NCI-H526 treated with DMSO at 0.1 percent for 48 hours (cell line): ENCODE data around the gene H6PD.

ENCODE experiments used
- DNase-seq: peaks from one replicate; lab custom pipeline; 2025; lab: John Stamatoyannopoulos, UW

H6PD gene

DNA sequence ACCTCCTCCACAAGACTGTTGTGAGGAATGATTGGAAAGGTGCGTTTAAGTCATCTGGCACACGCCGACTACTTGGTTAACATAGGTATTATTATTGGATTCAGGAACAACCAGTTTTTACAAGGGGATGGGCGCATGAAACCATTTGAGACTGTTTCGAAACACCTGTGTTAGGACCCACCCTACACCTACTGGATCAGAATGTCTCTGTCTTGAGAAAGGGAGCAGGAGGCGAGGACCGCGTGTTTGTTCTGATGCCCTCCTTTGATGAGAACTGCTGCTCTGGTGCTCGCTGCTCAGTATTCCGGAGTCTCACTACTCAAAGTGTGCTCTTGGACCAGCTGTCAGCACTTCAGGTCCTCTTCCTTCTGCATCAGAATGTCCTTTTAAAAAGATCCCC is 7.3 kb downstream of the H6PD start:
- no peak for DNase-seq

DNA sequence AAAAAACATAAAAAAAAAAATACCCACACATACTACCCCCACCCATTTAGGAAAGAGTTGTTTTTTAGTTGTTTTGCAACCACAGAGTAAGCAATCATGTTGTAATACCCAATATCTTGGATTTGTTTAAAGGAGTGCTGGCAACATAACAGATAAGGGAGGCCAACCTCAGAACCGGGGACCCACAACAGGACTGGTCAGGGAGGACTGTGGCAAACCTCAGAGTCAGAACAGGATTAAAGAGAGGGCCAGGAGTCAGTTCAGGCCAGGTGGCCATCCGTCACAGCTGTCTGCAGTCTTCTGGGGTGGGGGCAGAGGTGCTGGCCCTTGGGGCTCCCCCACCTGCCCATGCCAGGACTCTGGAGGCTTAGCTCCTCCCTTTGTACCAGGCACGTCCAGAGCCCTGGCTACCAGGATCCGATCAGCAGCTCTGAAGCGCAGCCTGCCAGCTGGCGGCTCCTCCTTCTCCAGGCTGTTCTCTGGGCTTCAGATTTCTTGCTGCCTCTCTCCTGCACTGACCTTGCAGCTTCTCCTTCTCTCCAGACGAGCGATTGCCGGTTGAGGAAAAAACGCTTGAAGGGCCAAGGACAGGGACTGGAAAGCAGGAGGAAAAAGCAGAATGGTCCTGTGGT is 7.9 kb downstream of the H6PD start:
- DNase-seq = no peak

DNA sequence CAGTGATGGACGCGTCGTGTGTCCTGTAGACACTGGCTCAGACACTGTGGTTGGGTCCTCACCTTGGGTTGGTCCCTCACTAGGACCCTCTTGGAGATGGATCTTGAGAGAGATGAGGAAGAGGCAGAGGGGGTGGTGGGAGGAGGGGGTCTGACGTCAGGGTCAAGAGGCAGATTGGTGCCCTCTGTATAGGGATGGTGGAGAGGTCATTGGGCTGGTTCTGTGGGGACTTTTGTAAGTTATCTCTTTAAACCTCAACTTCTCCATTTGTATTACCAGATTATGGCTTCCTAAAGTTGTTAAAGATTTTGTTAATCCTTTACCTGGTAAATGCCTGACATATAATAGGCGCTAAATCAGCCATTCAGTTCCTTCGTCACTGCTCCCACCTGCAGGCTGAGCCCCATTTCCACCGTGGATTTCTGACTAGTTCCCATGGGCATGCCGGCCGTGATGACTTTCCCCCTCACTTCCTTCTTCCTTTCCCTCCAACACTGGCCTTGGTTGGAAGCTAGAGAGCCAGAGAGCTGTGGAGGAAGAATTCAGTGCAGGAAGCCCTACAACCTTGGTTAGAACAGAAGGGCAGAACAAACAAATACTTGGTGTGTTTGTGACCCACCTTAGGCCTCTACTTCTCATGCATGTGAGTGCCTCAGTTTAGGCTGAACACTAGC is 8.6 kb downstream of the H6PD start:
- no peak for DNase-seq

DNA sequence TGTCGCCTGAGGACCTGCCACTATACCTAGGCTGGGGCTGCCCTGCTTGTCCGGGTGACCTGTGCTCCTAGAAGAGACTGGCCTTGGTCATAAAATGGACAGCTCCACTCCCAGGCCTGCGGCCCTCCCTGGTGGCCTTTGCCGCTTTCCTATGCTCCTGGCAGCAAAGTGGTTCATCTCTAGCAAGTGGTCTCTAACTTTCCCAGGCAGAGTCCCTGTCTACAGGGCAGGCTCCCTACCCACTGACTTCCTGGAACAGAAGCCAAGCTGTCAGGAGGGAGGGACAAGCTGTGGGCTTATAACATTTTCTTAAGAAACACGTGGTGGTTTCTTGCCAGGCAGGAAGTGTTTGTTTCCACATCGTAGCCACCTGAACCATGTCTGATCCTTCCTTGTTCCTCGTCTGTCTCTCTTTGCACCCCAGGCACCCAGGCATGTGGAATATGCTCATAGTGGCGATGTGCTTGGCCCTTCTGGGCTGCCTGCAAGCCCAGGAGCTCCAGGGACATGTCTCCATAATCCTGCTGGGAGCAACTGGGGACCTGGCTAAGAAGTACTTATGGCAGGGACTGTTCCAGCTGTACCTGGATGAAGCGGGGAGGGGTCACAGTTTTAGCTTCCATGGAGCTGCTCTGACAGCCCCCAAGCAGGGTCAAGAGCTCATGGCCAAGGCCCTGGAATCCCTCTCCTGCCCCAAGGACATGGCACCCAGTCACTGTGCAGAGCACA is 10.1 kb downstream of the H6PD start:
- DNase-seq = no peak

DNA sequence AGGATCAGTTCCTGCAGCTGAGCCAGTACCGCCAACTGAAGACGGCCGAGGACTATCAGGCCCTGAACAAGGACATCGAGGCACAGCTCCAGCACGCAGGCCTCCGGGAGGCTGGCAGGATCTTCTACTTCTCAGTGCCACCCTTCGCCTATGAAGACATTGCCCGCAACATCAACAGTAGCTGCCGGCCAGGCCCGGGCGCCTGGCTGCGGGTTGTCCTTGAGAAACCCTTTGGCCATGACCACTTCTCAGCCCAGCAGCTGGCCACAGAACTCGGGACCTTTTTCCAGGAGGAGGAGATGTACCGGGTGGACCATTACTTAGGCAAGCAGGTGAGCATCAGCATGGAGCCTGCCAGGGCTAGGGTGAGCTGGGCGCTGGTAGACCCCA is 10.7 kb downstream of the H6PD start:
- no peak for DNase-seq

DNA sequence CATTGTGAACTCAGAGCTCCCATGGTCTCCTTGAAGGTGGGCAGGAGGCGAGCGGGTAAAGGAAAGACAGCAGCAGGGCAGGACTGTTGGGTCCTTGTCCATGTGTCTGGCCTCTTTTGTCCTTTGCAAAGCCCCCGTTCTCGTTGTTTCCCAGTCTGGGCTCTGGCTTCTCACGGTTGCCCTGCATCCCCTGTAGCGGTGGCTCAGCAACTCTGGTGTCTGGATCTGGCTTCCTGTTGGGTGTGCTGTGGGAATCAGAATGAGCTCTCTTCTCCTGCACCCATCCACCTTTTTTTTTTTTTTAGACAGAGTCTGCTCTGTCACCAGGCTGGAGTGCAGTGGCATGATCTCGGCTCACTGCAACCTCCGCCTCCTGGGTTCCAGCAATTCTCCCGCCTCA is 11.1 kb downstream of the H6PD start:
- DNase-seq = no peak

DNA sequence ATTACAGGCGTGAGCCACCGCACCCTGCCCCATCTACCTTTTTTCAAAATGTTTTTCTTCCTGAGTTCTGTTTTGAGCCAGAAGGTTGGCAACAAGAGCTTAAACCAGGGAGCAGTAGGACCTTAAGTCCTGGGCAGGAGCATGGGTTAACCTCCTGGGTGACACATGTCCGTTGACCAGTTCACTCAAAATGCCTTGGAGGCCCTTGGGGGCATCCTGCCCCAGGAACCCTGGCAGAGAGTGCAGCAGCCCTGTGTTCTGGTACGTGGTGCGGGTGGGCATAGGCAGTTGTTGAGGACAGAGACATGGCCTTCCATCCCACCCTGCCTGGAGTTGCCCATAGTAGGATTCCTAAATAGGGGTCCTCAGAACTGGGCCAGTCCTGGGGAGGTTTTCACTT is 11.6 kb downstream of the H6PD start:
- no peak for DNase-seq

DNA sequence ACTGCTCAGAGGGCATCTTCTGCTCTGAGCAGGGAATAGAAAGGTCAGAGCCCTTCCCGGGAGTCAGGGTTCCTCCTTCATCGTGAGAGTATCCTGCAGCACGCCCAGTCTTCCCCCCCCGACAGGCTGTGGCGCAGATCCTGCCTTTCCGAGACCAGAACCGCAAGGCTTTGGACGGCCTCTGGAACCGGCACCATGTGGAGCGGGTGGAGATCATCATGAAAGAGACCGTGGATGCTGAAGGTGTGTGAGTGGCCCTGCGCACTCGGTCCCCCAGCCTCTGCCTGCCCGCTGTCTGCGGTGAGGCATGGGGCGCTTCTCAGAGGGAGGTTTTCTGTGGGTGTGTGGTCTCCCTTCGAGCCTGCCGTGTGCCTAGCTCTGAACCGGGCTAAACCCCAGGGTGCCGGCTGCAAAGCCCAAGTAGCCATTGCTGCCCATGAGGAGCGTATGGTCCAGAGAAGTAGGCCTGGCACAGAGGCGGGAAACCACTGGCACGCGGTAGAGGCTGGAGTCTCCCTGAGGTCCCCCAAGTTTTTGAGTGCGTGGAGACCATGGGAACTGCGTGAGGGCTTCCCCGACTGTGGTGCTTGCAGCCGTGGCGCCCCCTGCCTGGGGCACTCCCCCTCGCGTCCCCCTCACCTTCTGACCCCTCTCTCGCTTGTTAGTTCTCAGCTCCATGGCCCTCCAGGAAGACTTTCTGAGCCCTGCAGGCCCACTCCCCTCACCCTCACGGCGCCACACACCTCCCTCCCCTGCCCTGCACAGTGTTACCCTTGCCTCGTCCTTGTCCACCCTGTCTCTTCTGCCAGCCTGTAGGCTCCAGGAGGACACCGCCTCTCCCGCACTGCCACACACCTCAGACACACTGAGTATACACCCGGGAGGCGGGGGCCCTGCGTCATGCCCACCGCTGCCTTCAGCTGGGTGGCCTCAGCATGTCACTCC is 12.5 kb downstream of the H6PD start:
- DNase-seq = no peak

DNA sequence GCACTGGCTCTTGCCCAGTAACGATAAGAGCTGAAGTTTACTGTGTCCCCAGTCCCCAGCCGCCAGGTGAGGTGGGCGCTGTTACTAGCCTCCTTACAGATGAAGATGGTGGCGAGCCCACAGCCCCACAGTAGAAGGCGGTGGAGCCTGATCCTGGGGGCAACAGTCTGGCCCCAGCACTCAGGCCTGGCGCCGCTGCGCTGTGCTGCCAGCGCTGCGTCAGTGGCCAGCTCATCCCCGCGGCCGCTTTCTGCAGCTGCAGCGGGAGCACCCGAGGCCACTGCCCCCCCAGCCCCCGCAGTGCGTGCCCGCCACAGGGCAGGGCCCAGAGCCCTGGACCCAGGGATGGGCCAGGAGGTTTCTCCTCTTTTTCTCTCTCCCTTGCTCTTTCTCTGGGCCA is 13.3 kb downstream of the H6PD start:
- DNase-seq = no peak

DNA sequence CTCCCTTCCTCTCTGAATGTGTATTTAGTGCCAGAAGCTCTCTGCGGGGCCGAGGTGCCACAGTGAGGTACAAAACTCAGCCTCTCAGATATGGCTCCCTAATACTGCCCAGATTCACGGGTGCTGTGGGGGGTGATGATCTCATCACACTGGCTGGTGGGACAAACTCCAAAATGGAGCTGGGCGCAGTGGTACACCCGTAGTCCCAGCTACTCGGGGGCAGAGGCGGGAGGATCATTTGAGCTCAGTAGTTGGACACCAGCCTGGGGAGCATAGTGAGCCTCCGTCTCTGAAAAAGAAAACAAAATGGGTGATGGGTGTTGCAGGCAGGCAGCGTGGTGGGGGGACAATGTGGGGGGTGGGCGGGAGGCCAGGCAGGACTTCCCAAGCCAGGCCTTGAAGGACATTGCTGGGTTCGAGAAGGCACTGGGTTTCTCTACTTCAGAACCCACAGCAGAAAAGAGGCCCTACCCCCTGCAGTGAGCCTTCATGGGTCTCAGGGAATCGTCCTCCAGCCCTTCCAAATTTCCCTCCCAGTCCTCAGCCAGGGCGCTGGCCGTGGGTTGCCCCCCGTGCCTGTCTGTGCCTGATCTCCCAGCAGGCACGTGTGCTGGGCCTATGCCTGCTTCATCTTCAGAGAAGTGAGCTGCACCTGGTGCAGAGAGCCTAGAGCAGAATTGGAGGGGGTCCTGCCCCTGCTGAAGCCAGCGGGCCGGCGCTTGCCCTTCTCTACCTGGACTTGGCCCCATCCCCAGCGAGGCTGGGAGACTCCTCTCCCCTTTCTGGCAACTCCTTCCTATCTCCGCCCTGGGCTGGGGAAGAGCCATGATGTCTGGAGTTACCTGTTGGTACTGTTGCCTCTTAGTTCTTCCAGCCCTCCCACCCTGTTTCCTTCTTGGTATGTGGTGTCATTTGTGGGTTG is 14.0 kb downstream of the H6PD start:
- DNase-seq = no peak

DNA sequence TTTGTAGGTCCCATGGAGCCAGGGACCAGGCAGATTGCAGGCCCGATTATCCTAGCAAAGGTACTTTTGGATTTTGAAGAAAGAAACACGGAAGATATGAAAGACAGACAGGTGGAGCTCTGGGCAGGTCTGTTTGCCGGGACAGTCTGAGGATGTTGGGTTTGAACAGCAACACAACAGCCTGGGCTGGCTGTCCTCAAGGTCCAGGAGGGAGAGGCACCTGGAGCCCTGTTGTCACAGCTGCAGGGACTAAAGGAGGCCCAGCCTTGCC is 14.6 kb downstream of the H6PD start:
- DNase-seq = no peak

DNA sequence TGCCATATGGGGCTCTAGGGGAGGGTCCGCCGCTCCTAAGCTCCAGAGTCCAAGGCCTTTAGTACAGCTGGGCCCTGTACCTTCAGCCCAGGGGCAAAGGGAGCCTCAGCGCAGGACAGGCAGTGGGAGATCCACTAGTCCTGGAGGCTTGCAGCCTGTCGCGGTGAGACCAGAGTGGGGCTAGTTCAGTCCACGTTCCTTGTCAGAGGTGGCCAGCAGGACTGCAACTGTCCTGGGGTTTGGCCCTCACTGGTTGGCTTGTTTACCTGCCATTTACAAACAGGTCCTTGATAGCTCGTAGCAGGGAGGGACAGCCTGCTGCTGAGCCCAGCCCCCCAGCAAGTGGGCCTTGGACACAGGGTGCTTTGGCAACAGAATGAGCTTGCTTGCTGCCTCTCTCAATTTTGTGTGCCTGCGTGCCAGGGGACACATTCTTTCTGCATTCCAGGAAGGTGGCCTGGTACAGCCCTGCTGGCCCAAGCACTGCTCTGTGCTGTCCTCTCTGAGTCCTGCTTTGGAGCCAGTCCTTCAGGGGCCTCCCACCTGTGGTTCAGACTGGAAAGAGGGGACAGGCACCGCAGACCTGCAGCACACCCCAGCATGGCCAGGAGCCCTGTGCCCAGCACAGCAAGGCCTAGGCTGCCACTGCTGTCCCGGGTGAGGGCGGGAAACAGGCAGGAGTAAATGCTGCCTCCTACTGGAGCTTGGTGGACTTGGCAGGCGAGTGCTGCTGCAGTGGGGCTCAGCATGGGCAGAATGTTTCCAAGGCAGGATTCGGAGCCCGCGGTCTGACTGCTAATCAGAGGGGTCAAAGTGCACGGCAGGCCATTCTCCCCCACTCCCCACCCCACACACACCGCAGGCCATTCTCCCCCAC is 15.2 kb downstream of the H6PD start:
- DNase-seq = peak; percentile 35

DNA sequence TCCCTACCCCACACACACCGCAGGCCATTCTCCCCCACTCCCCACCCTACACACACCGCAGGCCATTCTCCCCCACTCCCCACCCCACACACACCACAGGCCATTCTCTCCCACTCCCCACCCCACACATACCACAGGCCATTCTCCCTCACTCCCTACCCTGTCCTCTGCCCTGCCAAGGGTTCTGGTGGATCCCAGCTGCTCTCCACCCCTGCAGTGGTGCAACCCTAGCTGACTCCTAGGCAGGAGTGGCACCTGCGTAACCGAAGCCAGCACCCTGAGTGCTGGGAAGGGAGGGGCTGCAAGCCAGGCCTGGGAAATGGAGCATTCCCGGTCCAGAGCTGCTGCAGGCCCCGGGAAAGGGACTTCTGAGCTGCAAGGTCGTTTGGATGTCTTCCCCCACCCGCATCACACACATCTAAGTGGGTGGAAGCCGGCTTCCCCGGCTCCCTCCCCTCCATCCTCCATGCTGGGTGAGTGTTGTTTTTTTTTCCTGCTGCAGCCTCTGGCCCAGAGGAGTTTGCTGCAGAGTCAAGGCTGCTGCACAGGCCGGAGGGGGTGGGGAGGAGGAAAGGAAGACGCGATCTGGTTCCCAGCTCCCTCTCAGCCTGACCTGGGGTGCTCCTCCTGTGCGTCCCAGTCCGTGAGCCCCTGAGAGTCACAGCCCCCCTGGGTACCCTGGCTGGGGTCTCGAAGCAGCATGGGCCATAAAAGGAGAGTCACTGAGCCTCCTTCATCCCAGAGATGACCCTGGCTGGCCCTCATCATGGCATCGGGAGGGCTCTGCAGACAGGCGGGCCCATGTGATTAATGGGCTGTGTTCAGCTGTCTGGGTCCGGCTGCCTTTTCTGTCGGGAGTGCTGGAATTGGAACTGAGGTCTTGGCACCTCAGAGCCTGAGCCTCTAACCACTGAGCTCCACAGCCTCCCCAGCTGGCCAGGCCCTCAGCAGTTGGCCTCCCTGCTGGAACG is 16.1 kb downstream of the H6PD start:
- DNase-seq = no peak

DNA sequence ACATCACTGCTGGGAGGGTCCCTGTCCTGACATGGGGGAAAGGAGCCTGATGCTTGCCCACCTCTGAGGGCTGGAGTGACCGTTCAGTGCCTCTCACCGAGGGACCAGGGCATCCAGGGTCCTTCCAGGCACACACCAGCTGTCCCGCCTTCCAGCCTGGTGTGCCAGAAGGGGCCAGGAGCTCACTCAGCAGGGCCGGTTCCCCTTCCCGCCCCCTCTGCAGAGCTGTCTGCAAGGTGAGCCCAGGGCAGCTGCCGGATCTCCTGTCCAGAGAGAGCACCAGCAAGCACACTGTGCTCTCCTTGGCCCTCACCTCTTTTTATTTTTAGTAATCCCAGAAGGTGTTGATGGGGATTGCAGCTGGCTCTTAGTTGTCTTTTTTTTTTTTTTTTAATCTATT is 16.9 kb downstream of the H6PD start:
- DNase-seq = no peak

DNA sequence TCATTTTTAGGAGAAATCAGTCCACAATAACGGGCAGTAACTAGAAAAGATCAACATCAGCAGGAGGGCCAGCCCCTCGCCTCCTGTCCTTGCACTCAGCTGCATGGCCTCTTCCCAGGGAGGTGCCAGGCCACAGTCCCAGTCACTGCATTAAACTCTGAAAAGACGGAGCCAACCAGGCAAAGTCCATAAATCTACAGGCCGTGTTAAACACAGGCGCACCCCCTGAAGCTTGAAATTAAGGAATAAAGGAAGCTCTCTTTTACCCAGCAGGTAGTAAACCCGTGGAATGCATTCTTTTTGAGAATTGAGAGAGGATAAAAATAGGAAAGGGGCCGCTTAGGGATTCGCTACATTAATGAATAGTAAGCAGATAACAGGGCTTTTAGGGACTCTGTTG is 18.4 kb downstream of the H6PD start:
- DNase-seq = no peak

DNA sequence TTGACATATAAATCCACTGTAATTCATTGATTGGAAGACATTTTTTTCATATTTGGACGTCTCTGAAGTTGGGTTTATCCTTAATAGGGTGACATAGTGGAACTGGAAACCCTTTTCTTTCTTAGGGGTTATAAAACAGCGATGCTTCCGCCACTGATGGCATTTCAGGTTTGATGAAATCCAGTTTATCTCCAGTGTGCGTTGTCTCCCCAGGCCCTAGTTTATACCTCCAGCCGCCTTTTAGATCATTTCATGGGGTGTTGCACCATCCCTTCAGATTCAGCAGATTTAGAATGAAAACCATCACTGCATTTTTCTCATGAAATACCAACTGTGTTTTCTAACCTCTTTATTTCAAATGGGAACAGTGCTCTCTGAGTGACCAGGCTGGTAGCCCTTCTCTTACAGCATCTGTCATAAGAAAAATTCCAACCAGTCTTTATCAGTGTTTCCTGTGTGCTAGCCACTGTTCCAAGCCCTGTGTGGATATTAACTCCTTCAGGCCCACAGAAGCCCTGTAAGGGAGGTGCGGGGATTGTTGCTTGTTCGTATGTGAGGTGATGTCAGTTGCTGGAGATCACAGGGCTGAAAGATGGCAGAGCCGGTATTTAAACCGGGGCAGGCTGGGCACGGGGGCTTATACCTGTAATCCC is 19.0 kb downstream of the H6PD start:
- DNase-seq = no peak

DNA sequence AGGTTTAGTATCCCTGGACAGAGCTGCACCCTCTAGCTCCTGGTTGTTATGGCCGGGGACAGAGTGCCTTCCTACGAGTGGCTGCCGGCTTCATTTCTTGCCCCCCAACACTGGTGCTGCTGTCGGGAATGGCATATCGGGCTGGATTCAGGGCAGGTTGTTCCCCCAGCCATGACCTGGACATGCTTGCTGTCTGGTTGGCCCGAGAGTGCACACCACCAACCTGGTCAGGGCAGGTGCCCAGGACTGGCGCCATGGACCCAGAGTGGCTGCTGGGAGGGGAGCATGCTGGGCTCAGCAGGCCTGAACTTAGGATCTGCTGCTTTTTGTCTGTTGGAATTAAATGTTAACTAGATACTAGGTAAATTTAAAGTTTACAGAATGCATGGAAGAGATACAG is 21.8 kb downstream of the H6PD start:
- no peak for DNase-seq

DNA sequence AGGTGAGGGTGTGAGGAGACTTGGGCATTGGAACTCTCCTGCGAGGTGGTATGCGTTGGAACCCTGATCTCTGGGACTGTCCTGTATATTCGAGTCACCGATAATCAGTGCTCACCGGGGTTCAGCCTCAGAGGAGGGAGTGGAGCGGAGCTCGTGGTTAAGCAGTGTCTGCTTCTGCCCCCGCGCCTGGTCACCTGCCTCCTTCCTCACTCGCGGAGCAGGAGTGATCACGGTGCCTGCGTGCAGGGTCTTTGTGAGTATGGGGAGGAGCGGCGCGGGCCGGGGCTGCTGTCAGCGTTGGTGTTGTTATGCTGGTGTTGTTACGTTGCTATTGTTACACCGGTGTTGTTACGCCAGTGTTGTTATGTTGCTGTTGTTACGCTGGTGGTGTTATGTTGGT is 23.3 kb downstream of the H6PD start:
- no peak for DNase-seq

DNA sequence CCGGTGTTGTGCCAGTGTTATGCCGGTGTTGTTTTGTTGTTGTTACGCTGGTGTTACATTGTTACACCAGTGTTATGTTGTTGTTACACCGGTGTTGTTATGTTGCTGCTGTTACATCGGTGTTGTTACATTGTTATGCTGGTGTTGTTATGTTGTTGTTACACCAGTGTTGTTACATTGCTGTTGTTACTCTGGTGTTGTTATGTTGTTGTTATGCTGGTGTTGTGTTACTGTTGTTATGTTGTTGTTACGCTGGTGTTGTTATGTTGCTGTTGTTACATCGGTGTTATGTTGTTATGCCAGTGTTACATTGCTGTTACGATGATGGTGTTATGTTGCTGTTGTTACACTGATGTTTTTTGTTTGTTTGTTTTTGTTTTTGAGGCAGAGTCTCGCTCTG is 24.1 kb downstream of the H6PD start:
- DNase-seq = no peak
